Esophagus (tissue), 2 donors: ENCODE measurements around the gene STUB1. TPM values are rescaled to one million over a fixed set of nuclear protein-coding genes. Genes with fewer than 3 reads are reported as not detected.

Experiments used
- H3K27ac ChIP-seq, 2 donors: one replicate each; pipeline ENCODE4 v1.5.1; 2013; ENCODE audit warnings: low read depth in 2 of 2, mild to moderate bottlenecking in 2 of 2, inconsistent platforms in 1 of 2, low read length in 1 of 2, moderate library complexity in 1 of 2
- H3K27me3 ChIP-seq, 2 donors: one replicate each; pipeline ENCODE4 v1.6.1; 2013; ENCODE audit warnings: low read length in 2 of 2, control low read depth in 1 of 2, mild to moderate bottlenecking in 1 of 2; ENCODE audit not compliant: insufficient read depth in 2 of 2, control insufficient read depth in 1 of 2
- H3K36me3 ChIP-seq, 2 donors: one replicate each; pipeline ENCODE4 v1.6.1; 2013; ENCODE audit warnings: low read length in 1 of 2; ENCODE audit not compliant: control insufficient read depth in 2 of 2, insufficient read depth in 2 of 2
- H3K4me1 ChIP-seq, 2 donors: one replicate each; pipeline ENCODE4 v1.6.1; 2013; ENCODE audit warnings: low read length in 1 of 2; ENCODE audit not compliant: control insufficient read depth in 2 of 2, insufficient read depth in 2 of 2
- H3K4me3 ChIP-seq, 2 donors: one replicate each; pipeline ENCODE4 v1.5.1; 2013; ENCODE audit warnings: low read length in 2 of 2, mild to moderate bottlenecking in 2 of 2, low read depth in 1 of 2, moderate library complexity in 1 of 2
- H3K9me3 ChIP-seq, 2 donors: one replicate each; pipeline ENCODE4 v1.6.1; 2013; ENCODE audit warnings: mild to moderate bottlenecking in 2 of 2, low read depth in 1 of 2, low read length in 1 of 2, moderate library complexity in 1 of 2; ENCODE audit not compliant: control insufficient read depth in 2 of 2, insufficient read depth in 1 of 2
- WGBS, 2 donors: extraction: QIAGEN DNeasy Blood & Tissue Kit; methylation state at CpG; one replicate each; pipeline ENCODE4 v1.1.7; 2013; 5-methylcytosine and 5-hydroxymethylcytosine counted together
- polyA plus RNA-seq, 2 donors: library from polyadenylated mRNA; stranded (reverse); fragments of 200-250 nt; gene quantifications; one replicate each; pipeline ENCODE4 v1.2.3, GENCODE V29; 2013
- donor health status: healthy with polysubstance abuse.
- donor health status: Bipolar disorder and iron deficiency.

STUB1 gene
- polyA plus RNA-seq, 2 donors = 58.3 to 95.2 TPM

- Histone ChIP-seq H3K27ac (no peak overlapping the region), H3K9me3 (no peaks in the 10 kb centered on the region), H3K4me3 (no peak overlapping the region), H3K4me1 (peaks cover 14 to 38% of the 10 kb centered on the region in 2 donors), H3K36me3 (peaks cover 20 to 48% of the 10 kb centered on the region in 2 donors), H3K27me3 (no peaks in the 10 kb centered on the region)
- 93 to 94% methylated on average over 19 of the region's 19 CpGs for WGBS, 2 donors
Measured at GRCh38 chr16:672371-672770, 7.8 kb upstream of the STUB1 start.

DNA sequence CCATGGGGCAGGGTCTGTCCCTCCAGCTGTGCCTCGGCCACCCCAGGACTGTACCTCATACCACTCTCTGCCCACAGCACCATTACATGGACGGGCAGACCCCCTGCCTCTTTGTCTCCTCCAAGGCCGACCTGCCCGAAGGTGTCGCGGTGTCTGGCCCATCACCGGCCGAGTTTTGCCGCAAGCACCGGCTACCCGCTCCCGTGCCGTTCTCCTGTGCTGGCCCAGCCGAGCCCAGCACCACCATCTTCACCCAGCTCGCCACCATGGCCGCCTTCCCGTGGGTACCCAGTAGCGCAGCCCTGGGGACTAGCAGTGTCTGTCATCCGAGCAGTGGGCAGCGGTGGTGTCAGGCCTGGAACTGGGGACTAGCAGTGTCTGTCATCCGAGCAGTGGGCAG is 7.4 kb upstream of the STUB1 start:
- 89 to 94% methylated on average over 21 of the region's 21 CpGs for WGBS, 2 donors
- Histone ChIP-seq H3K27ac (no peak overlapping the region), H3K4me1 (peaks cover 13 to 40% of the 10 kb centered on the region in 2 donors), H3K4me3 (no peak overlapping the region), H3K9me3 (no peaks in the 10 kb centered on the region), H3K27me3 (no peaks in the 10 kb centered on the region), H3K36me3 (peaks cover 20 to 48% of the 10 kb centered on the region in 2 donors)

DNA sequence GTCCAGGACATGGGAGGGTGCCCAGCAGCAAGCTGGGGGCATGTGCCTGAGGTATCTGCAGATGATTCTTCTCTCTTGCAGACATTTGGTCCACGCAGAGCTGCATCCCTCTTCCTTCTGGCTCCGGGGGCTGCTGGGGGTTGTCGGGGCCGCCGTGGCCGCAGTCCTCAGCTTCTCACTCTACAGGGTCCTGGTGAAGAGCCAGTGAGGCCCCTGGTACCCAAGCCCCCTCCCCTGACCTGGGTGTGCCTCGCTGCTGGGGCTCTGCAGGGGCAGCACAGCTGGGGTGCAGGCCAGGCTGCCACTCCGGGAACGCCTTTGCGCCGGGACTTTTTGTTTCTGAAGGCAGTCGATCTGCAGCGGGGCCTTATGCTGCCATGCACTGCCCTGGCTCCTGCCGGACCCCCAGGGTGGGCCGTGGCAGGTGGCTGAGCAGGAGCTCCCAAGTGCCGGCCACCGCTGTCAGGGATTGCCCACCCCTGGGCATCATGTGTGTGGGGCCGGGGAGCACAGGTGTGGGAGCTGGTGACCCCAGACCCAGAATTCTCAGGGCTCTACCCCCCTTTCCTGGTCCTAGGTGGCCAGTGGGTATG is 6.7 kb upstream of the STUB1 start:
- Histone ChIP-seq H3K27me3 (no peaks in the 10 kb centered on the region), H3K4me3 (no peak overlapping the region), H3K27ac (no peak overlapping the region), H3K4me1 (peaks cover 13 to 43% of the 10 kb centered on the region in 2 donors), H3K36me3 (peaks cover 20 to 48% of the 10 kb centered on the region in 2 donors), H3K9me3 (no peaks in the 10 kb centered on the region)
- WGBS, 2 donors = 82 to 84% methylated on average over 18 of the region's 18 CpGs

GRCh38 chr16:674214-674881 is 5.9 kb upstream of the STUB1 start:
- 78 to 83% methylated on average over 19 to 22 of the region's 22 CpGs for WGBS, 2 donors
- H3K4me3 ChIP-seq = no peak overlapping the region
- H3K27me3 ChIP-seq = no peaks in the 10 kb centered on the region
- H3K9me3 ChIP-seq = no peaks in the 10 kb centered on the region
- H3K4me1 ChIP-seq = peaks cover 6 to 44% of the 10 kb centered on the region in 2 donors
- peaks cover 20 to 46% of the 10 kb centered on the region in 2 donors for H3K36me3 ChIP-seq
- H3K27ac ChIP-seq = no peak overlapping the region

DNA sequence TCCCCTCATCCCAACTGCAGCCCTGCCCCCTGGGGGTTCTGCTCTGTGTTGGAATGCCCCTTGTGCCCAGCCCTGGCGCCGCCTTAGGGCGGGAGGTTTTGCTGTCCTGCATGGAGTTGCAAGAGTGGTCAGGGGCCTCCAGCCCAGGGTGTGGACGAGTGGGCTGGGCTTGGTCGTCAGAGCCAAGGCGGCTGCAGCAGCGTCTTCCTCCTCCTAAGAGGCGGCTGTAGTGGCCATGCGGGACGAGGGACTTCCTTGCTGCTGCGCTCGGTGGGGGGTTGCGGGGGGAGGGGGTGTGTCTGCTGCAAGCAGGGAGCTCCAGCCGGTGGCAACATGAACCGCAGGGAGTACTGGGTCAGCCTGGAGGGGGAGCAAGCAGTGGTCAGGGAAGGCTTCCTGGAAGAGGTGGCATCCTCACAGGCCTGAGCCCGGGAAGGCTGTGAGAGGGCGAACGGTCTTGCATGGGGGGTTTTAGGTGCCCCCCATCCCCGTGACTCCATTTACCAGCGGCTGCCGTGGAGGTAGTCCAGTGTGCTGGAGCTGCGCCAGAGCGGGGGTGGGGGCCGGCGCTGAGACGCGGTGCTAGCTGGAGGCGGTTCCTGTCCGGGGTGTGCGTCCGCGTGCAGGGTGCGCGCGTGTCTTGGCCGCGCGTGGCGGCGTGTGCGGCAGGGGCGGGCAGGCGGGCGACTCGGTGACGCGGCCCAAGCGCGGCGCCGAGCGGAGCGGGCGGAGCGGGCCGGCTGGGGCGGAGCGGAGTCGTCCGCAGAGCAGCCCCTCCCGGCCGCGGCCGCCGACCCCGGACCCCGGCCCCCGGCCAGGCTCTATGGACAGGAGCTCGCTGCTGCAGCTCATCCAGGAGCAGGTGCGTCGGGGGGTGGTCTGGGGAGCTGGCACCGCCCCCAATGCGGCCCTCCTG is 5.0 kb upstream of the STUB1 start, which contains the start of gene RHBDL1:
Gene RHBDL1, plus strand, starts transcription at position 704 of the 916 bp plus-strand sequence. Its CDS starts 120 bp downstream, at position 824.
- H3K27me3 ChIP-seq = no peaks in the 10 kb centered on the region
- peak within 1 kb of the TSS in 1 of 2 donors; percentile 45 for H3K27ac ChIP-seq
- peak within 1 kb of the TSS; percentile 10 to 27 for H3K4me3 ChIP-seq
- H3K36me3 ChIP-seq = peaks cover 18 to 39% of the 10 kb centered on the region in 2 donors
- H3K9me3 ChIP-seq = no peaks in the 10 kb centered on the region
- peaks cover 6 to 46% of the 10 kb centered on the region in 2 donors for H3K4me1 ChIP-seq
- 9 to 12% methylated on average over 38 to 73 of the region's 73 CpGs for WGBS, 2 donors

DNA sequence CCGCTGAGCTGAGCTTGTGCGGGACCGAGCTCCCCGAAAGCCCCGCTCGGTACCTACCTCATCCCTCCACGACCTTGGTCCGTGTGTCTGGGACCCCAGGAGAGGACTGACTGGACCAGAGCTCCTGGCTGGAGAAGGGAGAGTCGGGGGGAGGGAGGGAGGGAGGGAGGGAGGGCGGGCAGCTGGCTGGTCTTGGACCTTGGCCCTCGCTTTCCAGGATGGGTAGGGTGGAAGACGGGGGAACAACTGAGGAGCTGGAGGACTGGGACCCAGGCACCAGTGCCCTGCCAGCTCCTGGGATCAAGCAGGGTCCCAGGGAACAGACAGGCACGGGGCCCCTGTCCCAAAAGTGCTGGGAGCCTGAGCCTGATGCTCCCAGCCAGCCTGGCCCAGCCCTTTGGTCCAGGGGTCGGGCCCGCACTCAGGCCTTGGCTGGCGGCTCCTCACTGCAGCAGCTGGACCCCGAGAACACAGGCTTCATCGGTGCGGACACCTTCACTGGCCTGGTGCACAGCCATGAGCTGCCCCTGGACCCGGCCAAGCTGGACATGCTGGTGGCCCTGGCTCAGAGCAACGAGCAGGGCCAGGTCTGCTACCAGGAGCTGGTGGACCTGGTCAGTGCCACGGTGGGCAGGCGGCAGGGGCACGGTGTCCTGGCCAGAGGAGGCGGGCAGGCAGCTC is 4.2 kb upstream of the STUB1 start:
- Histone ChIP-seq H3K4me1 (peaks cover 9 to 48% of the 10 kb centered on the region in 2 donors), H3K36me3 (peaks cover 15 to 31% of the 10 kb centered on the region in 2 donors), H3K27me3 (no peaks in the 10 kb centered on the region), H3K4me3 (peak overlapping the region in 1 of 2 donors; percentile 10), H3K9me3 (no peaks in the 10 kb centered on the region), H3K27ac (no peak overlapping the region)
- WGBS, 2 donors = 36 to 41% methylated on average over 22 to 25 of the region's 25 CpGs

- H3K27ac ChIP-seq = peak overlapping the region; percentile 12 to 45
Measured at GRCh38 chr16:676565-676902, 3.7 kb upstream of the STUB1 start.

DNA sequence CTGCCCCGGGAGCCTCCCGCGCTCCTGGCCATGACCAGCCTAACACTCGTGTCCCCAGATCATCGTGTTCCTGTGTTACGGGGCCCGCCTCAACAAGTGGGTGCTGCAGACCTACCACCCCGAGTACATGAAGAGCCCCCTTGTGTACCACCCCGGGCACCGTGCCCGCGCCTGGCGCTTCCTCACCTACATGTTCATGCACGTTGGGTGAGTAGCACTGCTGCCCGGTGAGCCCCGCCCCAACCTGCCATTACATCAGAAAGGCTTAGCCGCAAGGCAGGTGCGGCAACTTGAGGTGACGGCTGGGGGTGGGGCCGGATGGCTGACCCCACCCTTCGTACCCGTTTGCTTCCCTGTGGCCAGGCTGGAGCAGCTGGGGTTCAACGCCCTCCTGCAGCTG is 3.3 kb upstream of the STUB1 start:
- Histone ChIP-seq H3K4me1 (peaks cover 18 to 57% of the 10 kb centered on the region in 2 donors), H3K27ac (peak overlapping the region; percentile 12 to 45), H3K4me3 (no peak overlapping the region), H3K27me3 (no peaks in the 10 kb centered on the region), H3K9me3 (no peaks in the 10 kb centered on the region), H3K36me3 (peaks cover 6 to 33% of the 10 kb centered on the region in 2 donors)
- 41 to 46% methylated on average over 23 of the region's 23 CpGs for WGBS, 2 donors

More at GRCh38 chr16:676565-676902, 3.7 kb upstream of the STUB1 start:
- peaks cover 10 to 32% of the 10 kb centered on the region in 2 donors for H3K36me3 ChIP-seq
- H3K4me1 ChIP-seq = peaks cover 14 to 54% of the 10 kb centered on the region in 2 donors
- H3K9me3 ChIP-seq = no peaks in the 10 kb centered on the region
- H3K27me3 ChIP-seq = no peaks in the 10 kb centered on the region
- WGBS, 2 donors = 53 to 68% methylated on average over 20 to 21 of the region's 21 CpGs
- no peak overlapping the region for H3K4me3 ChIP-seq
